Endothelial cell of umbilical vein (primary cell): ENCODE measurements around the gene JAKMIP3. TPM values are rescaled to one million over a fixed set of nuclear protein-coding genes. Genes with fewer than 3 reads are reported as not detected.

Experiments
- BruUV-seq: library from RNA; stranded (reverse); fragments of 400-500 nt; replicated peaks from 2 replicates; lab custom pipeline; 2021; lab: Mats Ljungman, UMichigan
- CTCF ChIA-PET: fragments of 300-600, 350-600 bp; sonication (Branson Sonifier 250); formaldehyde crosslinking; loops from one replicate; lab custom pipeline; 2021; ENCODE audit warnings: antibody characterized with exemption, inconsistent platforms; lab: Charles Lee
- POLR2A ChIA-PET: fragments of 300-600, 350-600 bp; sonication (Branson Sonifier 250); formaldehyde crosslinking; loops from one replicate; lab custom pipeline; 2021; ENCODE audit warnings: antibody characterized with exemption, inconsistent platforms; lab: Charles Lee
- DNase-seq: peaks from one replicate; pipeline ENCODE4 v3.0.0-alpha.2; 2011; ENCODE audit warnings: low read depth, low spot score
- FAIRE-seq: peaks from 2 replicates; lab custom pipeline; 2011; peaks lifted over from hg19 to GRCh38; lab: Jason Lieb, UNC
- H2AFZ ChIP-seq: 2 replicates; pipeline ENCODE4 v1.6.0; 2012; ENCODE audit warnings: low read depth, low read length, control low read depth, inconsistent platforms
- H3K27ac ChIP-seq: 2 replicates; pipeline ENCODE4 v1.5.1; 2011; ENCODE audit warnings: low read depth, mild to moderate bottlenecking, control low read depth, low read length, moderate library complexity; ENCODE audit not compliant: insufficient read depth
- H3K27me3 ChIP-seq, 2 experiments: 2 replicates each; pipeline versions ENCODE4 v1.6.0 to v1.6.1; 2011; ENCODE audit warnings: low read length in 2 of 2, mixed read lengths in 1 of 2; ENCODE audit not compliant: control insufficient read depth in 2 of 2, insufficient read depth in 2 of 2
- H3K36me3 ChIP-seq, 2 experiments: 2 replicates in 1 of 2; 3 replicates in 1 of 2; pipeline ENCODE4 v1.5.1; 2011; ENCODE audit warnings: low read length in 2 of 2, mild to moderate bottlenecking in 1 of 2, moderate library complexity in 1 of 2; ENCODE audit not compliant: control insufficient read depth in 2 of 2, insufficient read depth in 2 of 2; ENCODE audit errors: extremely low read depth in 1 of 2
- H3K4me1 ChIP-seq: 3 replicates; pipeline ENCODE4 v1.5.1; 2011; ENCODE audit warnings: mild to moderate bottlenecking, low read length; ENCODE audit not compliant: control insufficient read depth, insufficient read depth; ENCODE audit errors: extremely low read depth
- H3K4me2 ChIP-seq: 2 replicates; pipeline ENCODE4 v1.6.1; 2011; ENCODE audit warnings: low read length, control low read depth, mixed read lengths; ENCODE audit not compliant: insufficient read depth
- H3K4me3 ChIP-seq, 3 experiments: fragments of 200-600 bp in 1 of 3; sonication (generic), shearing (Covaris generic) in 1 of 3; replicated peaks in 1 of 3; 2 replicates each; pipeline ENCODE4 v1.5.1; 2011 to 2016; ENCODE audit warnings: control low read depth in 3 of 3, low read length in 3 of 3, mild to moderate bottlenecking in 2 of 3, inconsistent platforms in 1 of 3, low read depth in 1 of 3, moderate library complexity in 1 of 3; ENCODE audit not compliant: insufficient read depth in 1 of 3
- H3K79me2 ChIP-seq: 2 replicates; pipeline ENCODE4 v1.6.0; 2012; ENCODE audit warnings: low read length, inconsistent platforms; ENCODE audit not compliant: control insufficient read depth, insufficient read depth
- H3K9ac ChIP-seq: replicated peaks from 2 replicates; pipeline ENCODE3; 2011; ENCODE audit warnings: low read length, control low read depth; ENCODE audit not compliant: insufficient read depth; ENCODE audit errors: extremely low read depth
- H3K9me1 ChIP-seq: replicated peaks from 3 replicates; pipeline ENCODE4 v1.6.0; 2011; ENCODE audit warnings: mild to moderate bottlenecking, low read length; ENCODE audit not compliant: control insufficient read depth, insufficient read depth; ENCODE audit errors: extremely low read depth
- H3K9me3 ChIP-seq: replicated peaks from 2 replicates; pipeline ENCODE4 v1.5.1; 2012; ENCODE audit warnings: low read length, inconsistent platforms; ENCODE audit not compliant: control insufficient read depth, insufficient read depth
- H4K20me1 ChIP-seq: replicated peaks from 2 replicates; pipeline ENCODE3; 2011; ENCODE audit warnings: mild to moderate bottlenecking, low read length; ENCODE audit not compliant: control insufficient read depth, insufficient read depth; ENCODE audit errors: extremely low read depth
- CTCF ChIP-seq, 2 donors: IDR thresholded peaks; 1 replicate in 1 of 2; 2 replicates in 1 of 2; pipeline ENCODE4 v1.5.1; 2011; ENCODE audit warnings: low read length in 2 of 2, mild to moderate bottlenecking in 2 of 2, moderate library complexity in 2 of 2, control low read depth in 1 of 2, inconsistent platforms in 1 of 2, low read depth in 1 of 2; ENCODE audit not compliant: insufficient read depth in 1 of 2; ENCODE audit errors: extremely low read depth in 1 of 2
- EZH2 ChIP-seq: IDR thresholded peaks from 2 replicates; pipeline ENCODE4 v1.6.1; 2012; ENCODE audit warnings: borderline replicate concordance, low read depth, mild to moderate bottlenecking, moderate library complexity, low read length, inconsistent platforms; ENCODE audit not compliant: severe bottlenecking
- FOS ChIP-seq: IDR thresholded peaks from 2 replicates; pipeline ENCODE4 v1.6.1; 2011; ENCODE audit warnings: mild to moderate bottlenecking, low read length, moderate library complexity, borderline replicate concordance; ENCODE audit not compliant: insufficient read depth
- GATA2 ChIP-seq: IDR thresholded peaks from 2 replicates; pipeline ENCODE4 v1.7.0; 2011; ENCODE audit warnings: low read depth, mild to moderate bottlenecking, moderate library complexity, mixed read lengths, low read length; ENCODE audit not compliant: insufficient read length, insufficient read depth
- JUN ChIP-seq: IDR thresholded peaks from 2 replicates; pipeline ENCODE4 v1.6.1; 2011; ENCODE audit warnings: borderline replicate concordance, low read depth; ENCODE audit not compliant: insufficient read length, insufficient read depth
- MYC ChIP-seq: IDR thresholded peaks from one replicate; pipeline ENCODE4 v1.6.1; 2011; ENCODE audit warnings: mild to moderate bottlenecking, low read depth, low read length
- POLR2A ChIP-seq: IDR thresholded peaks from 2 replicates; pipeline ENCODE4 v1.6.1; 2012; ENCODE audit warnings: low read depth, mild to moderate bottlenecking, control low read depth, low read length
- POLR2AphosphoS5 ChIP-seq: IDR thresholded peaks from 2 replicates; pipeline ENCODE4 v1.6.1; 2012; ENCODE audit warnings: low read depth, mild to moderate bottlenecking, control low read depth, low read length, moderate library complexity; ENCODE audit not compliant: insufficient read depth
- dilution Hi-C: fragments of 300-500 bp; cut with MboI; formaldehyde crosslinking; loops from one replicate; pipeline ENCODE4 v1.15.0; 2019; ENCODE audit warnings: low sequenced_read_pairs; ENCODE audit not compliant: extremely low pct_ligation_motif_present
- intact Hi-C: fragments of 100-400 bp; cut with micrococcal nuclease; formaldehyde crosslinking; loops from one replicate; pipeline ENCODE4 v1.10.0; 2022
- polyA plus RNA-seq, 4 experiments: library from polyadenylated mRNA; depleted of rRNA in 3 of 4; stranded (reverse) in 3 of 4; unstranded in 1 of 4; fragments of >200 nt; gene quantifications; 2 replicates each; pipeline versions ENCODE4 v1.2.1 to v1.2.3, GENCODE V29; 2011 to 2012; ENCODE audit warnings: missing spikeins in 1 of 4
- total RNA-seq: library from RNA; stranded (reverse); gene quantifications from 2 replicates; pipeline ENCODE4 v1.2.3, GENCODE V29; 2021
- TF ChIP-seq, protein P1 (sequence below): IDR thresholded peaks from 2 replicates; pipeline ENCODE4 v1.6.1; 2011; ENCODE audit not compliant: insufficient read depth, insufficient read length

JAKMIP3 gene
- total and polyA plus RNA-seq, 2 donors (not counting 3 experiments of a cell fraction or from before 2014, with no cell fraction given) = 0.01 TPM; not detected in 1

- intact Hi-C loops = no loop called here
- FAIRE-seq = no peak
Observed at GRCh38 chr10:132107949-132108877, 42.5 kb downstream of the JAKMIP3 start.

More at GRCh38 chr10:132107949-132108877, 42.5 kb downstream of the JAKMIP3 start:
- ChIA-PET POLR2A (no interaction called here), CTCF (no interaction called here)
- Histone ChIP-seq H3K4me3 (no peak overlapping the region), H3K36me3 (no peaks in the 10 kb centered on the region), H3K4me1 (no peaks in the 10 kb centered on the region), H3K79me2 (no peaks in the 10 kb centered on the region), H3K9me1 (no peaks in the 10 kb centered on the region), H3K9me3 (no peaks in the 10 kb centered on the region), H4K20me1 (no peaks in the 10 kb centered on the region), H2AFZ (no peak overlapping the region), H3K9ac (no peak overlapping the region), H3K4me2 (no peak overlapping the region), H3K27ac (no peak overlapping the region), H3K27me3 (no peaks in the 10 kb centered on the region)
- no peak for TF ChIP-seq EZH2
- no peak for TF ChIP-seq POLR2A
- no peak for TF ChIP-seq GATA2
- no peak for TF ChIP-seq MYC
- TF ChIP-seq POLR2AphosphoS5 = no peak
- TF ChIP-seq CTCF (IDR thresholded peaks at IDR 0.05; ENCODE audit: extremely low read depth in 1 of 2, insufficient read depth in 1 of 2, low read depth in 1 of 2, low read length in 2 of 2) = no peak
- TF ChIP-seq, protein P1, sequence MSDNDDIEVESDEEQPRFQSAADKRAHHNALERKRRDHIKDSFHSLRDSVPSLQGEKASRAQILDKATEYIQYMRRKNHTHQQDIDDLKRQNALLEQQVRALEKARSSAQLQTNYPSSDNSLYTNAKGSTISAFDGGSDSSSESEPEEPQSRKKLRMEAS = no peak
- no peak for TF ChIP-seq JUN
- TF ChIP-seq FOS = no peak
- dilution Hi-C loops = no loop called here
- no peak for DNase-seq
- no TSS peak for BruUV-seq
